Spleen (tissue), 11 donors: ENCODE measurements around the gene ITPA. TPM values are rescaled to one million over a fixed set of nuclear protein-coding genes. Genes with fewer than 3 reads are reported as not detected.

Experiments used
- DNase-seq: peaks from one replicate; pipeline ENCODE4 v3.0.0-alpha.2; 2020
- H3K27ac ChIP-seq, 8 donors: fragments of 200-600 bp; sonication (generic) in 7 of 8; 1 replicate in 4 of 8; 2 replicates in 4 of 8; pipeline versions ENCODE4 v1.5.0 to v1.8.0; 2016 to 2021; ENCODE audit warnings: inconsistent platforms in 4 of 8, mild to moderate bottlenecking in 4 of 8, moderate library complexity in 1 of 8
- H3K27me3 ChIP-seq, 7 donors: fragments of 200-600 bp; sonication (generic) in 6 of 7; replicated peaks in 1 of 7; 1 replicate in 4 of 7; 2 replicates in 3 of 7; pipeline versions ENCODE4 v1.5.0 to v1.8.0; 2016 to 2021; ENCODE audit warnings: inconsistent platforms in 3 of 7, mild to moderate bottlenecking in 1 of 7
- H3K36me3 ChIP-seq, 6 donors: fragments of 200-600 bp; sonication (generic) in 5 of 6; 1 replicate in 4 of 6; 2 replicates in 2 of 6; pipeline versions ENCODE4 v1.5.0 to v1.8.0; 2016 to 2021; ENCODE audit warnings: inconsistent platforms in 2 of 6
- H3K4me1 ChIP-seq, 6 donors: fragments of 200-600 bp; sonication (generic) in 5 of 6; 1 replicate in 3 of 6; 2 replicates in 3 of 6; pipeline versions ENCODE4 v1.5.0 to v1.8.0; 2016 to 2021; ENCODE audit warnings: inconsistent platforms in 3 of 6
- H3K4me3 ChIP-seq, 8 donors: fragments of 200-600 bp; sonication (generic) in 7 of 8; 1 replicate in 4 of 8; 2 replicates in 4 of 8; pipeline versions ENCODE4 v1.5.0 to v1.8.0; 2016 to 2021; ENCODE audit warnings: inconsistent platforms in 4 of 8, mild to moderate bottlenecking in 4 of 8, moderate library complexity in 2 of 8
- H3K9me3 ChIP-seq, 8 donors: fragments of 200-600 bp; sonication (generic) in 7 of 8; 1 replicate in 4 of 8; 2 replicates in 4 of 8; pipeline versions ENCODE4 v1.5.0 to v1.8.0; 2016 to 2021; ENCODE audit warnings: inconsistent platforms in 4 of 8
- CTCF ChIP-seq, 11 experiments: fragments of 200-600 bp in 7 of 11; fragments of 450-650 bp in 4 of 11; sonication (generic) in 4 of 11; IDR thresholded peaks in 8 of 11; conservative IDR thresholded peaks in 3 of 11; 1 replicate in 7 of 11; 2 replicates in 4 of 11; pipeline versions ENCODE4 v1.4.0 to v1.8.0; 2016 to 2021; ENCODE audit warnings: antibody characterized with exemption in 11 of 11, inconsistent platforms in 4 of 11, mild to moderate bottlenecking in 1 of 11
- POLR2A ChIP-seq, 3 donors: fragments of 450-650 bp; IDR thresholded peaks; one replicate each; pipeline ENCODE4 v1.5.1; 2017; ENCODE audit warnings: antibody characterized with exemption in 3 of 3, mild to moderate bottlenecking in 1 of 3
- POLR2AphosphoS5 ChIP-seq, 3 donors: sonication (generic); formaldehyde crosslinking; IDR thresholded peaks; one replicate each; pipeline ENCODE4 v1.5.1; 2017; ENCODE audit warnings: antibody characterized with exemption in 3 of 3
- WGBS, 5 donors: extraction: QIAGEN DNeasy Blood & Tissue Kit in 3 of 5; methylation state at CpG; one replicate each; pipeline versions ENCODE4 v1.1.5 to v1.1.7; 2013 to 2018; 5-methylcytosine and 5-hydroxymethylcytosine counted together
- intact Hi-C: fragments of 100-400 bp; cut with DNase I; formaldehyde crosslinking; loops from one replicate; pipeline ENCODE4 v1.15.0; 2023; ENCODE audit warnings: low total_unique reads
- polyA plus RNA-seq, 3 donors: library from polyadenylated mRNA; stranded (reverse); fragments of 200-250 nt; gene quantifications; one replicate each; pipeline ENCODE4 v1.2.1, GENCODE V29; 2013
- total RNA-seq, 7 donors: library from RNA; depleted of rRNA in 3 of 7; stranded (reverse); fragments of >200 nt in 3 of 7; fragmentation: NEBNext Ultra II Directional in 4 of 7; extraction: Animal tissue kit (Norgen Biotek cat#: 25700) in 4 of 7; gene quantifications; one replicate each; pipeline versions ENCODE4 v1.1.0 to v1.2.1, GENCODE V29; 2016 to 2021
- donor health status: healthy with polysubstance abuse.
- donor health status: DM: no; HTN: no; CAD: no; lungs with moderate emphysema.
- donor health status: DM: no; HTN: no; CAD: no.
- donor health status: Bipolar disorder and iron deficiency.
- donor health status: healthy.
- donor health status: DM: no; HTN: no; CAD: no.
- donor health status: DM: yes; HTN: yes; CAD: no.

The ITPA gene
- total and polyA plus RNA-seq, 10 donors = 26.1 to 173 (median 43.9) TPM

GRCh38 chr20:3188823-3189413 is 20.4 kb upstream of the ITPA start:
- intact Hi-C loops = no loop called here
- Histone ChIP-seq H3K27ac (no peak overlapping the region), H3K27me3 (no peaks in the 10 kb centered on the region), H3K4me1 (no peaks in the 10 kb centered on the region), H3K9me3 (no peaks in the 10 kb centered on the region), H3K36me3 (peaks cover 0 to 63% (median 42%) of the 10 kb centered on the region in 6 donors), H3K4me3 (no peak overlapping the region)
- no peak for TF ChIP-seq CTCF (IDR thresholded peaks at IDR 0.05 in 8 of 11, conservative IDR thresholded peaks at IDR 0.05 in 3 of 11)
- TF ChIP-seq POLR2A (IDR thresholded peaks at IDR 0.05) = no peak
- DNase-seq = peak; percentile 19
- WGBS, 5 donors = 88 to 98% (median 94%) methylated on average over 3 of the region's 3 CpGs

GRCh38 chr20:3189561-3190131 is 19.7 kb upstream of the ITPA start:
- 81 to 94% (median 88%) methylated on average over 4 of the region's 4 CpGs for WGBS, 5 donors

GRCh38 chr20:3190681-3191111 is 18.6 kb upstream of the ITPA start:
- peak; percentile 73 for DNase-seq
- TF ChIP-seq POLR2AphosphoS5 (IDR thresholded peaks at IDR 0.05) (peak in 1 of 3 donors; percentile 50), CTCF (IDR thresholded peaks at IDR 0.05 in 8 of 11, conservative IDR thresholded peaks at IDR 0.05 in 3 of 11) (no peak)
- Histone ChIP-seq H3K36me3 (peaks cover 0 to 81% (median 59%) of the 10 kb centered on the region in 6 donors), H3K4me1 (no peaks in the 10 kb centered on the region), H3K4me3 (no peak overlapping the region), H3K9me3 (no peaks in the 10 kb centered on the region), H3K27me3 (no peaks in the 10 kb centered on the region), H3K27ac (no peak overlapping the region)
- WGBS, 5 donors = 93 to 97% (median 96%) methylated on average over 5 to 14 of the region's 14 CpGs
- intact Hi-C loops = no loop called here

More at GRCh38 chr20:3189561-3190131, 19.7 kb upstream of the ITPA start:
- intact Hi-C loops = no loop called here
- H3K4me1 ChIP-seq = no peaks in the 10 kb centered on the region
- H3K9me3 ChIP-seq = no peaks in the 10 kb centered on the region
- TF ChIP-seq POLR2AphosphoS5 (IDR thresholded peaks at IDR 0.05) = no peak
- no peak for TF ChIP-seq CTCF (IDR thresholded peaks at IDR 0.05 in 8 of 11, conservative IDR thresholded peaks at IDR 0.05 in 3 of 11)
- TF ChIP-seq POLR2A (IDR thresholded peaks at IDR 0.05) = no peak
- peak; percentile 31 for DNase-seq
- no peaks in the 10 kb centered on the region for H3K27me3 ChIP-seq
- H3K36me3 ChIP-seq = peaks cover 0 to 70% (median 49%) of the 10 kb centered on the region in 6 donors
- H3K4me3 ChIP-seq = no peak overlapping the region
- H3K27ac ChIP-seq = no peak overlapping the region

- peak; percentile 49 for DNase-seq
- no peak for TF ChIP-seq POLR2A (IDR thresholded peaks at IDR 0.05)
- peak in 1 of 3 donors; percentile 8 for TF ChIP-seq POLR2AphosphoS5 (IDR thresholded peaks at IDR 0.05)
- TF ChIP-seq CTCF (IDR thresholded peaks at IDR 0.05 in 8 of 11, conservative IDR thresholded peaks at IDR 0.05 in 3 of 11) = no peak
- 91 to 96% (median 95%) methylated on average over 18 of the region's 18 CpGs for WGBS, 5 donors
- H3K27me3 ChIP-seq = no peaks in the 10 kb centered on the region
- intact Hi-C loops = no loop called here
- H3K4me3 ChIP-seq = no peak overlapping the region
- H3K4me1 ChIP-seq = no peaks in the 10 kb centered on the region
- peaks cover 0 to 98% (median 71%) of the 10 kb centered on the region in 6 donors for H3K36me3 ChIP-seq
- H3K27ac ChIP-seq = no peak overlapping the region
- H3K9me3 ChIP-seq = no peaks in the 10 kb centered on the region
These were observed 16.9 kb upstream of the ITPA start for GRCh38 chr20:3192226-3193015.
